ENCODE data around the gene ERFL.

DNA sequence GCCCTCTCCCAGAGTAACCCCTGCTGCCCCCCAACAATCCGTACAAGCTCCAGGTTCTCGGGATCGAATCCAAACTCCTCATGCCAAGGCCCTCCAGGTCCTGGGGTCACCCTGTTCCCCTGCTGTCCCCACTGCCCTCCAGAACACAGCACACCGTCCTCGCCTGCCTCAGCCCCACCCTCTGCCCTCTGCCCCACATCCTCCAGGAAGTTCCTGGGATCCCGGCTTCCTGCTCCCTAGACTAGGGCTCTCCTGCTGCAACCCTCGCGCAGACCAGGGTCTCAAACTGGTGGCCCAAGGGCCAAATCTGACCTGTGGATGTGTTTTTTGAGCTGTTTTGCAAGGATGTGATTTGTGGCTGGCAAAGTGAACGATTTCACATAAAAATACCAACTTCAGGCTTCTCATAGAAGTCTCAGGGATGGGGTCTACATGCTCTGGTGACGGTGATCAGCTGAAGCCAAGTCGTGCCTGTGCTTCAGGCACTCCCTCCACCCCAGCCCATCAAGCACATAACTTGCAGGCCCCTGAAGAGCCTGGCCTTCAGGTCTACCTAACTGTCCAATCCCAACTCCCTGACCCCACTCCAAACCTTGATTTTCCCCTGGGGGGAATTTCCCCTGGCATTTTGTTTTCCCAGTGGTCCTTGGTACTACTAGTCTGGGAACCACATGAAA is 29.1 kb upstream of the ERFL start:
- TF ChIP-seq, protein P1, sequence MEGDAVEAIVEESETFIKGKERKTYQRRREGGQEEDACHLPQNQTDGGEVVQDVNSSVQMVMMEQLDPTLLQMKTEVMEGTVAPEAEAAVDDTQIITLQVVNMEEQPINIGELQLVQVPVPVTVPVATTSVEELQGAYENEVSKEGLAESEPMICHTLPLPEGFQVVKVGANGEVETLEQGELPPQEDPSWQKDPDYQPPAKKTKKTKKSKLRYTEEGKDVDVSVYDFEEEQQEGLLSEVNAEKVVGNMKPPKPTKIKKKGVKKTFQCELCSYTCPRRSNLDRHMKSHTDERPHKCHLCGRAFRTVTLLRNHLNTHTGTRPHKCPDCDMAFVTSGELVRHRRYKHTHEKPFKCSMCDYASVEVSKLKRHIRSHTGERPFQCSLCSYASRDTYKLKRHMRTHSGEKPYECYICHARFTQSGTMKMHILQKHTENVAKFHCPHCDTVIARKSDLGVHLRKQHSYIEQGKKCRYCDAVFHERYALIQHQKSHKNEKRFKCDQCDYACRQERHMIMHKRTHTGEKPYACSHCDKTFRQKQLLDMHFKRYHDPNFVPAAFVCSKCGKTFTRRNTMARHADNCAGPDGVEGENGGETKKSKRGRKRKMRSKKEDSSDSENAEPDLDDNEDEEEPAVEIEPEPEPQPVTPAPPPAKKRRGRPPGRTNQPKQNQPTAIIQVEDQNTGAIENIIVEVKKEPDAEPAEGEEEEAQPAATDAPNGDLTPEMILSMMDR (IDR thresholded peaks at IDR 0.05), result no peak
- TF ChIP-seq POLR2A (IDR thresholded peaks at IDR 0.05), result no peak
